ENCODE data around the gene VPS51. TPM values are rescaled to one million over a fixed set of nuclear protein-coding genes. Genes with fewer than 3 reads are reported as not detected.

The VPS51 gene
- total and polyA plus RNA-seq, 9 of the 15 experiments (the other 6 are each of a cell fraction or from before 2014, with no cell fraction given): 1.8 to 143 (median 46.8) TPM

GRCh38 chr11:65157336-65157735 lies 61.3 kb downstream of the VPS51 start:
- Histone ChIP-seq H3K9me3 (replicated peaks; ENCODE audit: control insufficient read depth, insufficient read depth, low read depth, low read length) (no peaks in the 10 kb centered on the region), H3K27me3 (ENCODE audit: control insufficient read depth in 2 of 2, insufficient read depth in 2 of 2, low read length in 2 of 2) (no peaks in the 10 kb centered on the region), H3K27ac (ENCODE audit: extremely low read depth, low read depth, low read length) (no peak overlapping the region), H3K36me3 (ENCODE audit: control insufficient read depth, insufficient read depth, low read length) (no peaks in the 10 kb centered on the region), H3K9ac (ENCODE audit: insufficient read depth in 1 of 2, low read depth in 2 of 2, low read length in 2 of 2) (no peak overlapping the region), H2AFZ (ENCODE audit: low read depth, low read length) (no peak overlapping the region), H3K4me3 (no peak overlapping the region), H4K20me1 (replicated peaks; ENCODE audit: control insufficient read depth, insufficient read depth, low read length) (no peaks in the 10 kb centered on the region), H3K9me1 (ENCODE audit: control insufficient read depth, insufficient read depth, low read length) (no peaks in the 10 kb centered on the region), H3K79me2 (ENCODE audit: control insufficient read depth, insufficient read depth, low read length) (no peaks in the 10 kb centered on the region), H3K4me1 (replicated peaks in 1 of 2; ENCODE audit: control insufficient read depth in 2 of 2, insufficient read depth in 2 of 2, low read length in 2 of 2) (peaks cover 7 to 10% of the 10 kb centered on the region in 2 experiments; a peak in 4 of 5 replicates), H3K4me2 (ENCODE audit: insufficient read depth, low read length) (no peak overlapping the region)
- ChIA-PET CTCF (ENCODE audit: low intra/inter-chr PET ratio) (interaction anchor here (0.6 kb wide), 1 partner anchor 13 kb away, joined by 3 read pairs; no protein-coding TSS in a partner anchor), POLR2A (interaction anchor here (0.6 to 5.4 kb wide), 4 partner anchors 8 to 153 kb away, joined by 4 to 39 read pairs (median 6); partner anchors contain the start of gene SPDYC)
- in situ Hi-C loops (cut with MboI): no loop called here
- no peak for DNase-seq (ENCODE audit: extremely low read depth in 1 of 4, low spot score in 3 of 4)
- BruUV-seq (replicated peaks): no TSS peak
- 49% methylated on average over 3 of the region's 3 CpGs for WGBS (ENCODE audit: insufficient coverage, low coverage, missing lambda C conversion rate)
- no peak for FAIRE-seq
- intact Hi-C loops (cut with micrococcal nuclease): no loop called here
- TF ChIP-seq MYBL2 (IDR thresholded peaks at IDR 0.05; ENCODE audit: low read depth): no peak
- no peak for TF ChIP-seq MYBL2 (CRISPR knock-in tag; IDR thresholded peaks at IDR 0.05; ENCODE audit: borderline replicate concordance)
- no peak for TF ChIP-seq ZNF449 (CRISPR knock-in tag; IDR thresholded peaks at IDR 0.05)
- TF ChIP-seq GTF2B (IDR thresholded peaks at IDR 0.05; ENCODE audit: extremely low read depth, insufficient read length): no peak
- TF ChIP-seq ETS2 (tag; IDR thresholded peaks at IDR 0.05; ENCODE audit: borderline replicate concordance, poor library complexity, severe bottlenecking): no peak
- TF ChIP-seq CEBPZ (IDR thresholded peaks at IDR 0.05; ENCODE audit: borderline replicate concordance, low read depth, low read length): no peak
- no peak for TF ChIP-seq ZNF764 (CRISPR knock-in tag; IDR thresholded peaks at IDR 0.05; ENCODE audit: low read depth)
- TF ChIP-seq KLF16 (IDR thresholded peaks at IDR 0.05): no peak
- no peak; the same call in 2 of the 3 replicates for ATAC-seq

Measured in K562 (cell line).